Panc1 (cell line): ENCODE measurements around the gene SLC9A1. TPM values are rescaled to one million over a fixed set of nuclear protein-coding genes. Genes with fewer than 3 reads are reported as not detected.

Source experiments
- ATAC-seq: fragments of 200-7000 bp; cut with Tn5 transposase; 2 replicates; pipeline ENCODE4 v1.9.1; 2020; ENCODE audit warnings: mild to moderate bottlenecking, moderate library complexity
- BruUV-seq: library from RNA; stranded (reverse); fragments of 400-500 nt; replicated peaks from 2 replicates; lab custom pipeline; 2021; lab: Mats Ljungman, UMichigan
- CTCF ChIA-PET: fragments of 300-600 bp; sonication (Branson Sonifier 250); formaldehyde crosslinking; loops from one replicate; lab custom pipeline; 2022; ENCODE audit warnings: antibody characterized with exemption; lab: Charles Lee
- POLR2A ChIA-PET: fragments of 300-600 bp; sonication (Branson Sonifier 250); formaldehyde crosslinking; loops from one replicate; lab custom pipeline; 2022; ENCODE audit warnings: antibody characterized with exemption; lab: Charles Lee
- DNase-seq: peaks from one replicate; pipeline ENCODE4 v3.0.0-alpha.2; 2010; ENCODE audit warnings: low read depth, low spot score
- H3K27ac ChIP-seq: 2 replicates; pipeline ENCODE4 v1.5.1; 2011; ENCODE audit warnings: mild to moderate bottlenecking, low read length, inconsistent platforms
- H3K27me3 ChIP-seq: fragments of 200-500 bp; sonication (Bioruptor generic); 2 replicates; pipeline ENCODE4 v1.6.0; 2014; ENCODE audit warnings: low read length, inconsistent platforms; ENCODE audit not compliant: control insufficient read depth, insufficient read depth
- H3K36me3 ChIP-seq: fragments of 200-500 bp; sonication (Bioruptor generic); 2 replicates; pipeline ENCODE4 v1.5.1; 2014; ENCODE audit warnings: inconsistent platforms, mild to moderate bottlenecking, low read length, moderate library complexity; ENCODE audit not compliant: control insufficient read depth, insufficient read depth
- H3K4me1 ChIP-seq: 2 replicates; pipeline ENCODE4 v1.5.1; 2011; ENCODE audit warnings: inconsistent platforms, mild to moderate bottlenecking, low read length, moderate library complexity; ENCODE audit not compliant: control insufficient read depth, insufficient read depth
- H3K4me3 ChIP-seq, 2 experiments: 2 replicates each; pipeline ENCODE4 v1.5.1; 2011 to 2012; ENCODE audit warnings: low read depth in 2 of 2, low read length in 2 of 2, mild to moderate bottlenecking in 2 of 2, inconsistent platforms in 1 of 2, moderate library complexity in 1 of 2
- H3K9me3 ChIP-seq: fragments of 200-500 bp; sonication (Bioruptor generic); 2 replicates; pipeline ENCODE4 v1.5.1; 2014; ENCODE audit warnings: low read depth, mild to moderate bottlenecking, inconsistent platforms, low read length, moderate library complexity; ENCODE audit not compliant: control insufficient read depth, insufficient read depth
- POLR2AphosphoS5 ChIP-seq: IDR thresholded peaks from 2 replicates; pipeline ENCODE4 v1.6.1; 2012; ENCODE audit warnings: mild to moderate bottlenecking, low read depth, low read length, moderate library complexity
- SIN3A ChIP-seq: IDR thresholded peaks from 2 replicates; pipeline ENCODE4 v1.6.1; 2012; ENCODE audit warnings: low read depth, mild to moderate bottlenecking, low read length, moderate library complexity, borderline replicate concordance; ENCODE audit not compliant: insufficient read depth
- TCF7L2 ChIP-seq: IDR thresholded peaks from 2 replicates; pipeline ENCODE4 v1.6.1; 2011; ENCODE audit warnings: mild to moderate bottlenecking, low read depth, low read length, inconsistent platforms
- in situ Hi-C: cut with HindIII; loops from 2 replicates; pipeline ENCODE4 v1.10.0; 2016; ENCODE audit warnings: low sequenced_read_pairs, low pct_unique_long_range_greater_than_20kb
- intact Hi-C: fragments of 100-400 bp; cut with micrococcal nuclease; formaldehyde crosslinking; loops from one replicate; pipeline ENCODE4 v1.10.0; 2022; ENCODE audit not compliant: unreplicated experiment
- total RNA-seq: library from RNA; stranded (reverse); gene quantifications from one replicate; pipeline ENCODE4 v1.2.1, GENCODE V29; 2021; ENCODE audit not compliant: unreplicated experiment
- TF ChIP-seq, protein P1 (sequence below), 2 experiments: IDR thresholded peaks; 2 replicates each; pipeline ENCODE4 v1.6.1; 2011 to 2012; ENCODE audit warnings: low read depth in 2 of 2, control low read depth in 1 of 2, low read length in 1 of 2, mild to moderate bottlenecking in 1 of 2, moderate library complexity in 1 of 2; ENCODE audit not compliant: insufficient read depth in 1 of 2
- TF ChIP-seq, protein P2 (sequence below): fragments of 450-650 bp; IDR thresholded peaks from 2 replicates; pipeline ENCODE4 v1.5.1; 2017; ENCODE audit warnings: mild to moderate bottlenecking

The SLC9A1 gene
- total RNA-seq, 1 experiment from 2014 or later, result 31.3 TPM

DNA sequence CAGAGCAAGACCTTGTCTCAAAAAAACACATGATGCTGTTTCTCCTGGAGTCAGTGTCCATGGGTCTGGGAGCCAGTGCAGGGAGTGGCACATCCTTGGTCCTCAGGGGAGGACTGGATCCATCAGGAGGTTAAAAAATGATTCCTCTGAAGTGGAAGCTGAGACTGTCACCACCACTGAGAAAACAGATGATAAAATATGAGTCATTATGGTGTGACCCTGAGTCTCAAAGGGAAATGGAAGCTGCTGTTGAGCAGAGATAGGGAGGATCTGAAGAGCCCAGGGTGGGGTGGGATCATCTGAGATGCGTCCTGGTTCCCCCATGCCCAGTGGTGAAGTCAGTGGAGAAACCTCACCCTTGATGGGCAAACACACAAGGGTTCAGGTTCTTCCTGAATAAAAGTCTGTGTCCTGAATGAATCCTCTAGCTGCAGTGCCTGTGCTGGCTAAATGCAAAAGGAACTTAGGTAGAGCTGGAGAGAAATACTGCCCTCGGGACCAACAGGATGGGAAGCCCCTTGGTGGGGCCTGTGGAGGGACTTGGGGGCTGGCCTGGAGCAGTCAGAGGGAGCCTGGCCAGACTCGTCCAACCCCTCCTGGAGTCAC lies 80.6 kb downstream of the SLC9A1 start:
- BruUV-seq, result no TSS peak
- CTCF ChIA-PET, result no interaction called here
- TF ChIP-seq POLR2AphosphoS5, result no peak
- TF ChIP-seq, protein P1, sequence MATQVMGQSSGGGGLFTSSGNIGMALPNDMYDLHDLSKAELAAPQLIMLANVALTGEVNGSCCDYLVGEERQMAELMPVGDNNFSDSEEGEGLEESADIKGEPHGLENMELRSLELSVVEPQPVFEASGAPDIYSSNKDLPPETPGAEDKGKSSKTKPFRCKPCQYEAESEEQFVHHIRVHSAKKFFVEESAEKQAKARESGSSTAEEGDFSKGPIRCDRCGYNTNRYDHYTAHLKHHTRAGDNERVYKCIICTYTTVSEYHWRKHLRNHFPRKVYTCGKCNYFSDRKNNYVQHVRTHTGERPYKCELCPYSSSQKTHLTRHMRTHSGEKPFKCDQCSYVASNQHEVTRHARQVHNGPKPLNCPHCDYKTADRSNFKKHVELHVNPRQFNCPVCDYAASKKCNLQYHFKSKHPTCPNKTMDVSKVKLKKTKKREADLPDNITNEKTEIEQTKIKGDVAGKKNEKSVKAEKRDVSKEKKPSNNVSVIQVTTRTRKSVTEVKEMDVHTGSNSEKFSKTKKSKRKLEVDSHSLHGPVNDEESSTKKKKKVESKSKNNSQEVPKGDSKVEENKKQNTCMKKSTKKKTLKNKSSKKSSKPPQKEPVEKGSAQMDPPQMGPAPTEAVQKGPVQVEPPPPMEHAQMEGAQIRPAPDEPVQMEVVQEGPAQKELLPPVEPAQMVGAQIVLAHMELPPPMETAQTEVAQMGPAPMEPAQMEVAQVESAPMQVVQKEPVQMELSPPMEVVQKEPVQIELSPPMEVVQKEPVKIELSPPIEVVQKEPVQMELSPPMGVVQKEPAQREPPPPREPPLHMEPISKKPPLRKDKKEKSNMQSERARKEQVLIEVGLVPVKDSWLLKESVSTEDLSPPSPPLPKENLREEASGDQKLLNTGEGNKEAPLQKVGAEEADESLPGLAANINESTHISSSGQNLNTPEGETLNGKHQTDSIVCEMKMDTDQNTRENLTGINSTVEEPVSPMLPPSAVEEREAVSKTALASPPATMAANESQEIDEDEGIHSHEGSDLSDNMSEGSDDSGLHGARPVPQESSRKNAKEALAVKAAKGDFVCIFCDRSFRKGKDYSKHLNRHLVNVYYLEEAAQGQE (IDR thresholded peaks at IDR 0.05; ENCODE audit: insufficient read depth in 1 of 2, low read depth in 2 of 2, low read length in 1 of 2), result no peak
- TF ChIP-seq, protein P2, sequence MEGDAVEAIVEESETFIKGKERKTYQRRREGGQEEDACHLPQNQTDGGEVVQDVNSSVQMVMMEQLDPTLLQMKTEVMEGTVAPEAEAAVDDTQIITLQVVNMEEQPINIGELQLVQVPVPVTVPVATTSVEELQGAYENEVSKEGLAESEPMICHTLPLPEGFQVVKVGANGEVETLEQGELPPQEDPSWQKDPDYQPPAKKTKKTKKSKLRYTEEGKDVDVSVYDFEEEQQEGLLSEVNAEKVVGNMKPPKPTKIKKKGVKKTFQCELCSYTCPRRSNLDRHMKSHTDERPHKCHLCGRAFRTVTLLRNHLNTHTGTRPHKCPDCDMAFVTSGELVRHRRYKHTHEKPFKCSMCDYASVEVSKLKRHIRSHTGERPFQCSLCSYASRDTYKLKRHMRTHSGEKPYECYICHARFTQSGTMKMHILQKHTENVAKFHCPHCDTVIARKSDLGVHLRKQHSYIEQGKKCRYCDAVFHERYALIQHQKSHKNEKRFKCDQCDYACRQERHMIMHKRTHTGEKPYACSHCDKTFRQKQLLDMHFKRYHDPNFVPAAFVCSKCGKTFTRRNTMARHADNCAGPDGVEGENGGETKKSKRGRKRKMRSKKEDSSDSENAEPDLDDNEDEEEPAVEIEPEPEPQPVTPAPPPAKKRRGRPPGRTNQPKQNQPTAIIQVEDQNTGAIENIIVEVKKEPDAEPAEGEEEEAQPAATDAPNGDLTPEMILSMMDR, result no peak
- TF ChIP-seq TCF7L2, result no peak
- no peak for TF ChIP-seq SIN3A
- Histone ChIP-seq H3K9me3 (no peaks in the 10 kb centered on the region), H3K27ac (no peak overlapping the region), H3K36me3 (no peaks in the 10 kb centered on the region), H3K4me1 (peaks cover 4% of the 10 kb centered on the region; the same call in 1 of the 2 replicates), H3K4me3 (no peak overlapping the region), H3K27me3 (no peaks in the 10 kb centered on the region)
- in situ Hi-C loops, result no loop called here
- POLR2A ChIA-PET, result interaction anchor here (0.6 kb wide), 1 partner anchor 74 kb away, joined by 4 read pairs; no protein-coding TSS in a partner anchor
- intact Hi-C loops, result no loop called here
- DNase-seq (no peak), ATAC-seq (peak; percentile 70)

DNA sequence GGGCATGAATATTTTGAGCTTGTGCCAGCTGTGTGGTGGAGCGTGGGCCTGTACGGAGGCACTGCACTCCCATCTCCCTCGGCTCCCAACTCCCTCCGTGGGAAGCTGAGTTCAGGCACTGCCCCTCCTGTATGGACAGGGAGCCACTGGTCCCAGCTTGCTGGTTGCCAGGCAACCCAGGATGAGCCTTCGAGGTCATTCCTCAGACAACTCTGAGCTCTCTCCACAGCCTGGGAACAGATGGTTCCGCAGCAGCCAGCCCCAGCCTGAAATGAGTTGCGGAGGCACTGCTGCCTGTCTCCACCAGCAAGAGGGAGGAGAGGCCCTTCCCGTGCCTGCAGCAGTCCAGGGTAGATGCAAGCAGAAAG lies 83.9 kb downstream of the SLC9A1 start:
- no peaks in the 10 kb centered on the region for H3K36me3 ChIP-seq
- ChIA-PET CTCF (no interaction called here), POLR2A (no interaction called here)
- in situ Hi-C loops, result no loop called here
- DNase-seq (no peak), ATAC-seq (peak; percentile 41; the same call in 1 of the 2 replicates)
- H3K9me3 ChIP-seq, result no peaks in the 10 kb centered on the region
- H3K27me3 ChIP-seq, result no peaks in the 10 kb centered on the region
- TF ChIP-seq, protein P2, result no peak
- TF ChIP-seq, protein P1 (IDR thresholded peaks at IDR 0.05; ENCODE audit: insufficient read depth in 1 of 2, low read depth in 2 of 2, low read length in 1 of 2), result no peak
- TF ChIP-seq POLR2AphosphoS5 (no peak), TCF7L2 (no peak), SIN3A (no peak)
- no peak overlapping the region for H3K4me3 ChIP-seq
- no TSS peak for BruUV-seq
- H3K4me1 ChIP-seq, result peaks cover 4% of the 10 kb centered on the region; the same call in 1 of the 2 replicates
- no peak overlapping the region for H3K27ac ChIP-seq
- intact Hi-C loops, result no loop called here
